ENCODE data around the gene MS4A10.

MS4A10 gene

GRCh38 chr11:60766547-60766946, 18.6 kb upstream of the MS4A10 start:
- DNase-seq = no peak

- no peak for DNase-seq
These were observed 17.7 kb upstream of the MS4A10 start for GRCh38 chr11:60767388-60767811.

- DNase-seq = no peak
These were observed 16.9 kb upstream of the MS4A10 start for GRCh38 chr11:60768202-60768601.

GRCh38 chr11:60769273-60769672, 15.9 kb upstream of the MS4A10 start:
- no peak for DNase-seq

GRCh38 chr11:60769811-60770210, 15.3 kb upstream of the MS4A10 start:
- no peak for DNase-seq

GRCh38 chr11:60771146-60771545, 14.0 kb upstream of the MS4A10 start:
- no peak for DNase-seq

- no peak for DNase-seq
These were observed 13.1 kb upstream of the MS4A10 start for GRCh38 chr11:60771879-60772525.

GRCh38 chr11:60772666-60773065, 12.5 kb upstream of the MS4A10 start:
- no peak for DNase-seq

GRCh38 chr11:60774726-60775125, 10.4 kb upstream of the MS4A10 start:
- DNase-seq = no peak

- DNase-seq = peak; percentile 90
These were observed 9.6 kb upstream of the MS4A10 start for GRCh38 chr11:60775420-60775961.

GRCh38 chr11:60776167-60776566, 9.0 kb upstream of the MS4A10 start:
- DNase-seq = no peak

- DNase-seq = peak; percentile 9
These were observed 8.0 kb upstream of the MS4A10 start for GRCh38 chr11:60777106-60777505.

- peak; percentile 89 for DNase-seq
These were observed 7.6 kb upstream of the MS4A10 start for GRCh38 chr11:60777572-60777971.

GRCh38 chr11:60780065-60780464, 5.1 kb upstream of the MS4A10 start:
- no peak for DNase-seq

GRCh38 chr11:60780774-60781173, 4.4 kb upstream of the MS4A10 start:
- DNase-seq = no peak

- DNase-seq = no peak
These were observed 3.7 kb upstream of the MS4A10 start for GRCh38 chr11:60781286-60781980.

GRCh38 chr11:60781981-60782316, 3.2 kb upstream of the MS4A10 start:
- no peak for DNase-seq

GRCh38 chr11:60782393-60783140, 2.6 kb upstream of the MS4A10 start:
- no peak for DNase-seq

- no peak for DNase-seq
These were observed 2.0 kb upstream of the MS4A10 start for GRCh38 chr11:60783141-60783484.

- no peak for DNase-seq
These were observed 1.2 kb upstream of the MS4A10 start for GRCh38 chr11:60783911-60784310.

GRCh38 chr11:60785806-60786361, 751 bp downstream of the MS4A10 start:
- peak; percentile 64 for DNase-seq

- peak; percentile 83 for DNase-seq
These were observed 1.9 kb downstream of the MS4A10 start for GRCh38 chr11:60786811-60787567.

Data from fibroblast of skin of scalp (primary cell).